IMR-90 (cell line): Measurements from ENCODE around the gene ONECUT1. TPM values are rescaled to one million over a fixed set of nuclear protein-coding genes. Genes with fewer than 3 reads are reported as not detected.

Experiments
- ATAC-seq: fragments of 200-7000 bp; cut with Tn5 transposase; 2 replicates; pipeline ENCODE4 v1.9.1; 2020; ENCODE audit warnings: low read depth, mild to moderate bottlenecking, moderate library complexity
- BruUV-seq: library from RNA; stranded (reverse); fragments of 400-500 nt; replicated peaks from 2 replicates; lab custom pipeline; 2021; lab: Mats Ljungman, UMichigan
- CTCF ChIA-PET: fragments of 300-600 bp; formaldehyde crosslinking; extraction: SDS; loops from one replicate; lab custom pipeline; 2021; ENCODE audit warnings: antibody characterized with exemption; lab: Yijun Ruan, JAX
- POLR2A ChIA-PET: fragments of 300-600 bp; sonication (Branson Sonifier 250); formaldehyde crosslinking; loops from one replicate; lab custom pipeline; 2022; ENCODE audit warnings: antibody characterized with exemption; ENCODE audit not compliant: unreplicated experiment; lab: Charles Lee
- DNase-seq: peaks from one replicate; pipeline ENCODE4 v3.0.0; 2013
- H2AFZ ChIP-seq: replicated peaks from 2 replicates; pipeline ENCODE3; 2013; ENCODE audit warnings: low read length, mild to moderate bottlenecking; ENCODE audit not compliant: poor library complexity
- H2AK5ac ChIP-seq: 2 replicates; pipeline ENCODE4 v1.6.1; 2013; ENCODE audit warnings: low read depth, low read length, inconsistent platforms
- H2AK9ac ChIP-seq: replicated peaks from 2 replicates; pipeline ENCODE3; 2013; ENCODE audit warnings: mild to moderate bottlenecking, low read depth, low read length, moderate library complexity; ENCODE audit not compliant: poor library complexity
- H2BK120ac ChIP-seq: 2 replicates; pipeline ENCODE4 v1.6.1; 2013; ENCODE audit warnings: low read depth, low read length, inconsistent platforms
- H2BK15ac ChIP-seq: 3 replicates; pipeline ENCODE4 v1.6.1; 2013; ENCODE audit warnings: low read depth, low read length, inconsistent platforms
- H2BK20ac ChIP-seq: 2 replicates; pipeline ENCODE4 v1.6.1; 2013; ENCODE audit warnings: low read depth, mild to moderate bottlenecking, inconsistent platforms, low read length, moderate library complexity
- H2BK5ac ChIP-seq: 2 replicates; pipeline ENCODE4 v1.6.1; 2013; ENCODE audit warnings: mild to moderate bottlenecking, low read depth, low read length, inconsistent platforms; ENCODE audit not compliant: poor library complexity, severe bottlenecking
- H3K14ac ChIP-seq: replicated peaks from 2 replicates; pipeline ENCODE4 v1.6.1; 2013; ENCODE audit warnings: low read depth, low read length, inconsistent platforms
- H3K18ac ChIP-seq: 2 replicates; pipeline ENCODE4 v1.6.1; 2013; ENCODE audit warnings: low read depth, low read length, control low read depth
- H3K23ac ChIP-seq: 2 replicates; pipeline ENCODE4 v1.6.1; 2013; ENCODE audit warnings: low read depth, low read length, inconsistent platforms
- H3K27ac ChIP-seq: 2 replicates; pipeline ENCODE4 v1.5.1; 2013; ENCODE audit warnings: mild to moderate bottlenecking, control low read depth, low read length; ENCODE audit not compliant: insufficient read depth
- H3K27me3 ChIP-seq: 2 replicates; pipeline ENCODE4 v1.6.1; 2013; ENCODE audit warnings: low read length; ENCODE audit not compliant: control insufficient read depth, insufficient read depth
- H3K36me3 ChIP-seq: 2 replicates; pipeline ENCODE4 v1.6.1; 2013; ENCODE audit warnings: low read length, mixed read lengths; ENCODE audit not compliant: control insufficient read depth, insufficient read depth
- H3K4ac ChIP-seq: 2 replicates; pipeline ENCODE4 v1.6.1; 2013; ENCODE audit warnings: low read depth, low read length, inconsistent platforms
- H3K4me1 ChIP-seq: 2 replicates; pipeline ENCODE4 v1.6.1; 2013; ENCODE audit warnings: low read length, mixed read lengths; ENCODE audit not compliant: control insufficient read depth, insufficient read depth
- H3K4me2 ChIP-seq: 2 replicates; pipeline ENCODE4 v1.6.1; 2013; ENCODE audit warnings: low read depth, mild to moderate bottlenecking, control low read depth, low read length, moderate library complexity
- H3K4me3 ChIP-seq: 2 replicates; pipeline ENCODE4 v1.5.1; 2013; ENCODE audit warnings: low read depth, mild to moderate bottlenecking, control low read depth, low read length, moderate library complexity; ENCODE audit not compliant: insufficient read depth
- H3K56ac ChIP-seq: 2 replicates; pipeline ENCODE4 v1.6.1; 2013; ENCODE audit warnings: low read length, inconsistent platforms; ENCODE audit not compliant: insufficient read depth; ENCODE audit errors: extremely low read depth
- H3K79me1 ChIP-seq, 2 experiments: 2 replicates each; pipeline ENCODE4 v1.6.1; 2013; ENCODE audit warnings: low read length in 2 of 2, inconsistent platforms in 1 of 2, low read depth in 1 of 2
- H3K9ac ChIP-seq: 2 replicates; pipeline ENCODE4 v1.6.1; 2013; ENCODE audit warnings: low read depth, low read length, control low read depth
- H3K9me1 ChIP-seq: 2 replicates; pipeline ENCODE4 v1.6.1; 2013; ENCODE audit warnings: low read length, inconsistent platforms; ENCODE audit not compliant: insufficient read depth
- H3K9me3 ChIP-seq: 2 replicates; pipeline ENCODE4 v1.6.1; 2013; ENCODE audit warnings: low read length; ENCODE audit not compliant: control insufficient read depth, insufficient read depth
- H4K20me1 ChIP-seq: 2 replicates; pipeline ENCODE4 v1.6.1; 2013; ENCODE audit warnings: low read length, inconsistent platforms; ENCODE audit not compliant: insufficient read depth
- H4K5ac ChIP-seq: 2 replicates; pipeline ENCODE4 v1.6.1; 2013; ENCODE audit warnings: mild to moderate bottlenecking, low read depth, low read length, control low read depth
- H4K8ac ChIP-seq, 2 experiments: 2 replicates each; pipeline ENCODE4 v1.6.1; 2013; ENCODE audit warnings: low read depth in 2 of 2, low read length in 2 of 2, control low read depth in 1 of 2, inconsistent platforms in 1 of 2
- H4K91ac ChIP-seq: 2 replicates; pipeline ENCODE4 v1.6.1; 2013; ENCODE audit warnings: low read depth, low read length, inconsistent platforms; ENCODE audit not compliant: insufficient read depth
- BHLHE40 ChIP-seq: fragments of 150-350 bp; IDR thresholded peaks from 2 replicates; pipeline ENCODE4 v1.6.1; 2016; ENCODE audit warnings: mild to moderate bottlenecking, low read depth, low read length
- CEBPB ChIP-seq: IDR thresholded peaks from 2 replicates; pipeline ENCODE4 v1.6.1; 2012; ENCODE audit warnings: low read depth, low read length, improper control_type of control experiment
- CHD1 ChIP-seq: IDR thresholded peaks from 2 replicates; pipeline ENCODE4 v1.6.1; 2012; ENCODE audit warnings: low read depth, low read length, improper control_type of control experiment
- CTCF ChIP-seq: conservative IDR thresholded peaks from 2 replicates; pipeline ENCODE4 v1.5.1; 2012; ENCODE audit warnings: mild to moderate bottlenecking, low read depth, low read length, improper control_type of control experiment
- ELK1 ChIP-seq: fragments of 150-350 bp; IDR thresholded peaks from 2 replicates; pipeline ENCODE4 v1.6.1; 2016; ENCODE audit warnings: low read depth, mild to moderate bottlenecking, low read length, moderate library complexity, borderline replicate concordance
- FOS ChIP-seq: fragments of 150-350 bp; IDR thresholded peaks from 2 replicates; pipeline ENCODE4 v1.6.1; 2016; ENCODE audit warnings: low read depth, low read length
- MAFK ChIP-seq: IDR thresholded peaks from 2 replicates; pipeline ENCODE4 v1.6.1; 2012; ENCODE audit warnings: low read depth, low read length, improper control_type of control experiment
- MAZ ChIP-seq: IDR thresholded peaks from 2 replicates; pipeline ENCODE4 v1.6.1; 2012; ENCODE audit warnings: low read depth, mild to moderate bottlenecking, low read length, improper control_type of control experiment, moderate library complexity, borderline replicate concordance
- MXI1 ChIP-seq: IDR thresholded peaks from 2 replicates; pipeline ENCODE4 v1.6.1; 2012; ENCODE audit warnings: low read depth, mild to moderate bottlenecking, low read length, moderate library complexity, borderline replicate concordance
- NFE2L2 ChIP-seq: fragments of 150-350 bp; IDR thresholded peaks from 2 replicates; pipeline ENCODE4 v1.6.1; 2016; ENCODE audit warnings: low read depth, mild to moderate bottlenecking, low read length
- POLR2A ChIP-seq: IDR thresholded peaks from 2 replicates; pipeline ENCODE4 v1.6.1; 2012; ENCODE audit warnings: mild to moderate bottlenecking, low read depth, low read length
- RAD21 ChIP-seq: IDR thresholded peaks from 2 replicates; pipeline ENCODE4 v1.6.1; 2012; ENCODE audit warnings: low read length, improper control_type of control experiment
- RCOR1 ChIP-seq: IDR thresholded peaks from 2 replicates; pipeline ENCODE4 v1.6.1; 2012; ENCODE audit warnings: mild to moderate bottlenecking, low read length, improper control_type of control experiment; ENCODE audit not compliant: insufficient replicate concordance
- RFX5 ChIP-seq: IDR thresholded peaks from 2 replicates; pipeline ENCODE4 v1.8.0; 2012; ENCODE audit warnings: low read depth, mild to moderate bottlenecking, low read length, moderate library complexity
- SMC3 ChIP-seq: fragments of 150-350 bp; IDR thresholded peaks from 2 replicates; pipeline ENCODE4 v1.6.1; 2016; ENCODE audit warnings: low read depth, mild to moderate bottlenecking, antibody characterized with exemption, low read length, moderate library complexity
- USF2 ChIP-seq: fragments of 150-350 bp; IDR thresholded peaks from 2 replicates; pipeline ENCODE4 v1.6.1; 2017; ENCODE audit warnings: mild to moderate bottlenecking, antibody characterized with exemption, low read length, low read depth
- WGBS, 2 experiments: methylation state at CpG; one replicate each; pipeline versions ENCODE4 v1.1.5 to v1.1.7; 2013; ENCODE audit warnings: missing lambda C conversion rate in 2 of 2; ENCODE audit not compliant: insufficient read length in 1 of 2; ENCODE audit errors: extremely low coverage in 2 of 2; 5-methylcytosine and 5-hydroxymethylcytosine counted together
- dilution Hi-C: fragments of 300-500 bp; cut with HindIII; formaldehyde crosslinking; loops from one replicate; pipeline ENCODE4 v1.14.3; 2018; ENCODE audit warnings: low sequenced_read_pairs; ENCODE audit not compliant: unreplicated experiment
- in situ Hi-C: fragments of 300-500 bp; cut with MboI; formaldehyde crosslinking; loops from 3 replicates; pipeline ENCODE4 v1.14.3; 2019; ENCODE audit warnings: low sequenced_read_pairs, inconsistent platforms, mixed read lengths
- intact Hi-C: fragments of 100-400 bp; cut with micrococcal nuclease; formaldehyde crosslinking; loops from 2 replicates; pipeline ENCODE4 v1.10.0; 2022
- polyA plus RNA-seq, 3 experiments: library from polyadenylated mRNA; depleted of rRNA; stranded (reverse); fragments of >200 nt; gene quantifications; 2 replicates each; pipeline ENCODE4 v1.2.3, GENCODE V29; 2012; ENCODE audit warnings: low replicate concordance in 1 of 3
- total RNA-seq: library from RNA; depleted of rRNA; stranded (reverse); fragments of >200 nt; gene quantifications from 2 replicates; pipeline ENCODE4 v1.2.3, GENCODE V29; 2012

ONECUT1 gene
- total and polyA plus RNA-seq, 2 of the 4 experiments (the other 2 are of a cell fraction), result not detected

GRCh38 chr15:52746162-52746757 lies 43.9 kb downstream of the ONECUT1 start:
- H3K9me1 ChIP-seq, result no peaks in the 10 kb centered on the region
- no peak overlapping the region for H2BK120ac ChIP-seq
- H3K14ac ChIP-seq, result no peak overlapping the region
- no peak overlapping the region for H2AFZ ChIP-seq
- no peak overlapping the region for H3K9ac ChIP-seq
- no peak overlapping the region for H4K5ac ChIP-seq
- dilution Hi-C loops, result no loop called here
- no peak overlapping the region for H3K27ac ChIP-seq
- H3K4me3 ChIP-seq, result no peak overlapping the region
- DNase-seq (no peak), ATAC-seq (no peak)
- WGBS, 2 experiments, result no CpG with 5 or more reads among the region's 6 CpGs
- no peaks in the 10 kb centered on the region for H3K79me1 ChIP-seq
- no peak overlapping the region for H2AK5ac ChIP-seq
- H4K8ac ChIP-seq, result no peak overlapping the region
- intact Hi-C loops, result no loop called here
- TF ChIP-seq MXI1 (no peak), ELK1 (no peak), RAD21 (no peak), USF2 (no peak), CTCF (no peak), SMC3 (no peak), FOS (no peak), CEBPB (no peak), MAFK (no peak), RCOR1 (no peak), NFE2L2 (no peak), RFX5 (no peak), MAZ (no peak), BHLHE40 (no peak), CHD1 (no peak), POLR2A (no peak)
- no peak overlapping the region for H3K4ac ChIP-seq
- no peak overlapping the region for H2AK9ac ChIP-seq
- in situ Hi-C loops, result no loop called here
- H2BK5ac ChIP-seq, result no peak overlapping the region
- no peaks in the 10 kb centered on the region for H4K20me1 ChIP-seq
- no peaks in the 10 kb centered on the region for H3K36me3 ChIP-seq
- H3K23ac ChIP-seq, result no peak overlapping the region
- no TSS peak for BruUV-seq
- H3K4me1 ChIP-seq, result no peaks in the 10 kb centered on the region
- no peak overlapping the region for H3K18ac ChIP-seq
- no peak overlapping the region for H2BK20ac ChIP-seq
- ChIA-PET CTCF (no interaction called here), POLR2A (no interaction called here)
- no peak overlapping the region for H4K91ac ChIP-seq
- no peak overlapping the region for H2BK15ac ChIP-seq
- peaks cover 10% of the 10 kb centered on the region for H3K27me3 ChIP-seq
- no peak overlapping the region for H3K56ac ChIP-seq
- no peaks in the 10 kb centered on the region for H3K9me3 ChIP-seq
- H3K4me2 ChIP-seq, result no peak overlapping the region
